ENCODE measurements around the gene BTBD16.

BTBD16 gene

DNA sequence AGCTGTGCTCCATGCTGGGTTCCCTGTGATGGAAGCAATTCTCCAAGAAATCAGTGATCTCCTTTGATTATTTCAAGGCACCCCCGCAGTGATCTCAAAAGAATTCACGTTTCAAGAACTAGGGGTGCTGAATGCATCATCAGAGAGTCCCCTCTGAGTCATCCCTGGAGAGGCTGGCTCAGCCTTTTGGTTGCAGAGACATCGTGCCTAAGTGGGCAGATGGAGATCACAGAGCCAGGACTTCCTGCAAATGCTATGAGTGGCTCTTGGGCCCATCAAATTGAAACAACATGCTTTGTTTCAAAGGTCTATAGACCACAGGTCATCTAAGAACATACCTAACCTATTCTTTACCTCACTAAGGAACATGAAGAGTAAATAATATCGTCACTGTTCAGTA lies 61.9 kb downstream of the BTBD16 start:
- H3K36me3 ChIP-seq (ENCODE audit: control insufficient read depth, insufficient read depth, low read length), result no peaks in the 10 kb centered on the region
- H3K27me3 ChIP-seq (ENCODE audit: control insufficient read depth, insufficient read depth, low read length), result no peaks in the 10 kb centered on the region
- H3K9ac ChIP-seq (ENCODE audit: low read length), result no peak overlapping the region
- H3K9me3 ChIP-seq (ENCODE audit: control insufficient read depth, insufficient read depth, low read depth, low read length), result no peaks in the 10 kb centered on the region
- H3K4me3 ChIP-seq (ENCODE audit: low read depth, low read length), result no peak overlapping the region
- no peaks in the 10 kb centered on the region for H3K4me1 ChIP-seq (ENCODE audit: control insufficient read depth, insufficient read depth, low read length)
- H3K27ac ChIP-seq (ENCODE audit: low read depth, low read length), result no peak overlapping the region

GRCh38 chr10:122336332-122336731 lies 65.2 kb downstream of the BTBD16 start:
- Histone ChIP-seq H3K27me3 (ENCODE audit: control insufficient read depth, insufficient read depth, low read length) (no peaks in the 10 kb centered on the region), H3K9ac (ENCODE audit: low read length) (no peak overlapping the region), H3K36me3 (ENCODE audit: control insufficient read depth, insufficient read depth, low read length) (no peaks in the 10 kb centered on the region), H3K4me1 (ENCODE audit: control insufficient read depth, insufficient read depth, low read length) (no peaks in the 10 kb centered on the region), H3K9me3 (ENCODE audit: control insufficient read depth, insufficient read depth, low read depth, low read length) (no peaks in the 10 kb centered on the region), H3K27ac (ENCODE audit: low read depth, low read length) (no peak overlapping the region), H3K4me3 (ENCODE audit: low read depth, low read length) (no peak overlapping the region)

DNA sequence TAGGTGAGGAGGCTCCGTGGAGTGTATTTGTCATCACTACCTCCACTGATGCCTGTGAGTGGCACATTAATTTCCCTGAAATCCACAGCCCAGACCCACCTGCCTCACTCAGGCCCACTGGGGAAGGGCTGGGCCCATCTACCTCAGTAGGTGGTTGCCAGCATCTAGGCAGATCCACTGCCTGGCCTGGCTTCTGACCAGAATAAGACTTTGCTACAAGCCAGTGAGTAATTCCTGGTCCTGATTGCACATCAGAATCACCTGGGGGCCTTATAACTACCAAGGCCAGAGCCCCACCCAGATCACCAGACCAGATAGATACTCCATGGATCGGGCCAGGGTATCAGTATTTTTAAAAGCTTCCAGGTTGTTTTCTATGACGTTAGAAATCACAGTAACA lies 65.9 kb downstream of the BTBD16 start:
- no peak overlapping the region for H3K9ac ChIP-seq (ENCODE audit: low read length)
- no peaks in the 10 kb centered on the region for H3K4me1 ChIP-seq (ENCODE audit: control insufficient read depth, insufficient read depth, low read length)
- no peaks in the 10 kb centered on the region for H3K36me3 ChIP-seq (ENCODE audit: control insufficient read depth, insufficient read depth, low read length)
- H3K9me3 ChIP-seq (ENCODE audit: control insufficient read depth, insufficient read depth, low read depth, low read length), result no peaks in the 10 kb centered on the region
- H3K27ac ChIP-seq (ENCODE audit: low read depth, low read length), result no peak overlapping the region
- no peaks in the 10 kb centered on the region for H3K27me3 ChIP-seq (ENCODE audit: control insufficient read depth, insufficient read depth, low read length)
- no peak overlapping the region for H3K4me3 ChIP-seq (ENCODE audit: low read depth, low read length)

DNA sequence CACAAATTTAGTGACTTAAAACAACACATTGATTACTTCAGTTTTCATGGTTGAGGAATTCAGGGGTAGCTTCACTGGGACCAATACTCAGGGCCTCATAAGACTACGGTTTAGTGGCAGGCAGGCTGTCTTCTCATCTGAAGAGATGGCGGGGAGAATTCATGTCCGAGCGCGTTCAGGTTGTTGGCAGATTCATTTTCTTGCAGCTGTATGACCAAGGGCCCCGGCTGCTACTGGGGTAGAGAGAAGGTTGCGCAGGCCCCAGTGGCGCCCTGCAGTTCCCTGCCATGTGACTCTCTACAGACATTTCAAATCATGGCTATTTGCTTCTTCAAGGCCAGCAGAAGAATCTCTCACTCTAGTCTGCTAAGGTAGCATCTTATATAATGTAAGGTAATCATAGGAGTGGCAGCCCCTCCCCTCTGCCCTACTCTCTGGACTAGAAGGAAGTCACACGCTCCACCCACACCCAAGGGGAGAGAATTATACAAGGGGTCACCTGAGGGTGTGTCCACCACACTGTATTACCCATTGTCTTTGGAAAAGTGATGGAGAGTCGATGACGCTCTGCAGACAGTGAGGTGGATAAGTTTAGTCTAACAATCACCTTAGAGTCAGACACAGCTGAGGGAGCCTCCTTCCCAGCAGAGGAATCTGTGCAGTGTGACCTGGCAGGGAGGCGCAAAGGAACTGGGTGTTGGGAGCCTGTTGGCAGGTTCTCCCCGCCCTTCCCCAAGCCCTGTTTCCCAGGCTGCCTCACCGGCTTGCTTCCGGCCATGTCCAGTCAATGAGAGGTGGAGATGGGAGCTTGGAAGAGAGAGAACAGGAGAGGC lies 67.7 kb downstream of the BTBD16 start:
- Histone ChIP-seq H3K27me3 (ENCODE audit: control insufficient read depth, insufficient read depth, low read length) (no peaks in the 10 kb centered on the region), H3K9me3 (ENCODE audit: control insufficient read depth, insufficient read depth, low read depth, low read length) (no peaks in the 10 kb centered on the region), H3K9ac (ENCODE audit: low read length) (no peak overlapping the region), H3K36me3 (ENCODE audit: control insufficient read depth, insufficient read depth, low read length) (no peaks in the 10 kb centered on the region), H3K4me3 (ENCODE audit: low read depth, low read length) (no peak overlapping the region), H3K4me1 (ENCODE audit: control insufficient read depth, insufficient read depth, low read length) (peaks cover 6% of the 10 kb centered on the region), H3K27ac (ENCODE audit: low read depth, low read length) (no peak overlapping the region)

- H3K27me3 ChIP-seq (ENCODE audit: control insufficient read depth, insufficient read depth, low read length), result no peaks in the 10 kb centered on the region
- no peak overlapping the region for H3K4me3 ChIP-seq (ENCODE audit: low read depth, low read length)
- H3K9ac ChIP-seq (ENCODE audit: low read length), result peak overlapping the region; percentile 7
Observed at GRCh38 chr10:122341141-122341810, 70.2 kb downstream of the BTBD16 start.

GRCh38 chr10:122342293-122343134 lies 71.4 kb downstream of the BTBD16 start:
- Histone ChIP-seq H3K27me3 (ENCODE audit: control insufficient read depth, insufficient read depth, low read length) (no peaks in the 10 kb centered on the region), H3K9me3 (ENCODE audit: control insufficient read depth, insufficient read depth, low read depth, low read length) (peaks cover 20% of the 10 kb centered on the region), H3K27ac (ENCODE audit: low read depth, low read length) (no peak overlapping the region), H3K4me1 (ENCODE audit: control insufficient read depth, insufficient read depth, low read length) (peaks cover 6% of the 10 kb centered on the region), H3K4me3 (ENCODE audit: low read depth, low read length) (no peak overlapping the region), H3K36me3 (ENCODE audit: control insufficient read depth, insufficient read depth, low read length) (no peaks in the 10 kb centered on the region), H3K9ac (ENCODE audit: low read length) (no peak overlapping the region)

More at GRCh38 chr10:122341141-122341810, 70.2 kb downstream of the BTBD16 start:
- no peaks in the 10 kb centered on the region for H3K36me3 ChIP-seq (ENCODE audit: control insufficient read depth, insufficient read depth, low read length)
- H3K9me3 ChIP-seq (ENCODE audit: control insufficient read depth, insufficient read depth, low read depth, low read length), result peaks cover 9% of the 10 kb centered on the region; the same call in 1 of the 2 replicates
- peaks cover 6% of the 10 kb centered on the region for H3K4me1 ChIP-seq (ENCODE audit: control insufficient read depth, insufficient read depth, low read length)
- H3K27ac ChIP-seq (ENCODE audit: low read depth, low read length), result no peak overlapping the region

- Histone ChIP-seq H3K36me3 (ENCODE audit: control insufficient read depth, insufficient read depth, low read length) (no peaks in the 10 kb centered on the region), H3K27me3 (ENCODE audit: control insufficient read depth, insufficient read depth, low read length) (no peaks in the 10 kb centered on the region), H3K4me1 (ENCODE audit: control insufficient read depth, insufficient read depth, low read length) (peaks cover 6% of the 10 kb centered on the region), H3K9me3 (ENCODE audit: control insufficient read depth, insufficient read depth, low read depth, low read length) (peaks cover 20% of the 10 kb centered on the region), H3K27ac (ENCODE audit: low read depth, low read length) (no peak overlapping the region), H3K4me3 (ENCODE audit: low read depth, low read length) (no peak overlapping the region), H3K9ac (ENCODE audit: low read length) (no peak overlapping the region)
Observed at GRCh38 chr10:122343135-122343800, 72.2 kb downstream of the BTBD16 start.

- Histone ChIP-seq H3K4me3 (ENCODE audit: low read depth, low read length) (no peak overlapping the region), H3K4me1 (ENCODE audit: control insufficient read depth, insufficient read depth, low read length) (peaks cover 6% of the 10 kb centered on the region), H3K27ac (ENCODE audit: low read depth, low read length) (no peak overlapping the region), H3K9me3 (ENCODE audit: control insufficient read depth, insufficient read depth, low read depth, low read length) (peaks cover 20% of the 10 kb centered on the region), H3K36me3 (ENCODE audit: control insufficient read depth, insufficient read depth, low read length) (no peaks in the 10 kb centered on the region), H3K9ac (ENCODE audit: low read length) (no peak overlapping the region), H3K27me3 (ENCODE audit: control insufficient read depth, insufficient read depth, low read length) (no peaks in the 10 kb centered on the region)
Observed at GRCh38 chr10:122343936-122344335, 72.8 kb downstream of the BTBD16 start.

GRCh38 chr10:122344741-122345258 lies 73.7 kb downstream of the BTBD16 start:
- H3K36me3 ChIP-seq (ENCODE audit: control insufficient read depth, insufficient read depth, low read length), result no peaks in the 10 kb centered on the region
- no peak overlapping the region for H3K9ac ChIP-seq (ENCODE audit: low read length)
- no peak overlapping the region for H3K27ac ChIP-seq (ENCODE audit: low read depth, low read length)
- H3K4me3 ChIP-seq (ENCODE audit: low read depth, low read length), result no peak overlapping the region
- peaks cover 6% of the 10 kb centered on the region for H3K4me1 ChIP-seq (ENCODE audit: control insufficient read depth, insufficient read depth, low read length)
- H3K27me3 ChIP-seq (ENCODE audit: control insufficient read depth, insufficient read depth, low read length), result no peaks in the 10 kb centered on the region
- H3K9me3 ChIP-seq (ENCODE audit: control insufficient read depth, insufficient read depth, low read depth, low read length), result peaks cover 25% of the 10 kb centered on the region

DNA sequence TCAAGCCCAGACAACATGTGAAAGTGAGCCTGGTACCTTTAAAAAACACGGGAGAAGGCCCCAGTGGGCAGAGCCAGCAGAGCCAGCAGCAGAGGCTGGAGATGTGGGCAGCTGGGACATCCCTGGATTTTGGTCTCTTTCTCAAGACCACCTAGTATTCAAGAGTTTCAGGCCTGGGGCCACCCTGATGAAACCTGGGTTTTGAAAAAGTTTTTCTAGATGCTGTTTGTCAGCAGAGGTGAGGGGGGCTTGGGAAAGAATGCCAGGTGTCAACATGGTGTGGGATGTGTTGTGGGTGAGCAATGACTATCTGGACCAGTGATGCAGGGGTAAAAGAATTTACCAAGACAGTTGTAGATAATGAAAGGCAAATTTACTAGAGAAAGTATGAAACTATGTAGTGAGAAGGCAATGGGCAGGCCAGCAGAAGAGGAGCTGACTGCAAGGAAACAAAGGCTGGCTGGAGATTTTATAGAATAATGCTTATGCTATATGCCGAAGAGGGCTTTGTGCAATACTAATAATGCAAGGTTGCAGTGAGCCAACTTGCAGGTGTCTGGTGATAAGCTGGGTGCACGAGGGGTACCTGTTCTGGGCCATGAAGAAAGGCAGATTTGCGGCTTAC lies 75.3 kb downstream of the BTBD16 start:
- Histone ChIP-seq H3K9ac (ENCODE audit: low read length) (no peak overlapping the region), H3K4me3 (ENCODE audit: low read depth, low read length) (no peak overlapping the region), H3K27ac (ENCODE audit: low read depth, low read length) (no peak overlapping the region), H3K27me3 (ENCODE audit: control insufficient read depth, insufficient read depth, low read length) (no peaks in the 10 kb centered on the region), H3K4me1 (ENCODE audit: control insufficient read depth, insufficient read depth, low read length) (peaks cover 6% of the 10 kb centered on the region), H3K36me3 (ENCODE audit: control insufficient read depth, insufficient read depth, low read length) (no peaks in the 10 kb centered on the region), H3K9me3 (ENCODE audit: control insufficient read depth, insufficient read depth, low read depth, low read length) (peaks cover 25% of the 10 kb centered on the region)

Measured in HUES6 (cell line).